SK-N-SH treated with all-trans-retinoic acid at 6 μM for 48 hours (cell line): ENCODE measurements around the gene HES1.
"Not testable (repeated sequence)": the region's sequence is repeated elsewhere in the genome, so short reads cannot be mapped to it uniquely, and the experiment has no call there.

Experiments used
- ARNTL ChIP-seq: fragments of 450-650 bp; formaldehyde crosslinking; IDR thresholded peaks from 2 replicates; pipeline ENCODE4 v1.5.0; 2020; ENCODE audit warnings: low read depth, mild to moderate bottlenecking, moderate library complexity, borderline replicate concordance
- BACH2 ChIP-seq: fragments of 250-450 bp; sonication (Bioruptor Pico); IDR thresholded peaks from 2 replicates; pipeline ENCODE4 v1.9.0; 2021; ENCODE audit warnings: mild to moderate bottlenecking, borderline replicate concordance
- CSDC2 ChIP-seq: fragments of 250-450 bp; sonication (Bioruptor Pico); IDR thresholded peaks from 2 replicates; pipeline ENCODE4 v1.5.0; 2020; ENCODE audit warnings: mild to moderate bottlenecking, moderate library complexity
- ISL1 ChIP-seq: fragments of 250-450 bp; sonication (Bioruptor Pico); IDR thresholded peaks from 2 replicates; pipeline ENCODE4 v2.1.2; 2022; ENCODE audit warnings: mild to moderate bottlenecking, moderate library complexity
- OSR1 ChIP-seq: fragments of 250-450 bp; sonication (Bioruptor Pico); IDR thresholded peaks from 2 replicates; pipeline ENCODE4 v1.8.0; 2022; ENCODE audit warnings: moderate library complexity, mild to moderate bottlenecking, inconsistent platforms
- SNAI2 ChIP-seq: fragments of 250-450 bp; sonication (Bioruptor Pico); IDR thresholded peaks from 2 replicates; pipeline ENCODE4 v1.5.0; 2020; ENCODE audit warnings: mild to moderate bottlenecking, moderate library complexity
- TOX ChIP-seq: fragments of 250-450 bp; sonication (Bioruptor Pico); IDR thresholded peaks from 2 replicates; pipeline ENCODE4 v1.8.0; 2021; ENCODE audit warnings: mild to moderate bottlenecking, moderate library complexity, borderline replicate concordance
- ZFP3 ChIP-seq: fragments of 250-450 bp; sonication (Bioruptor Pico); IDR thresholded peaks from 2 replicates; pipeline ENCODE4 v1.5.0; 2020; ENCODE audit warnings: mild to moderate bottlenecking, moderate library complexity
- ZFP30 ChIP-seq: fragments of 450-650 bp; formaldehyde crosslinking; IDR thresholded peaks from 2 replicates; pipeline ENCODE4 v1.5.0; 2022; ENCODE audit warnings: mild to moderate bottlenecking, moderate library complexity
- ZNF565 ChIP-seq: fragments of 450-650 bp; formaldehyde crosslinking; conservative IDR thresholded peaks from 2 replicates; pipeline ENCODE4 v1.5.0; 2020; ENCODE audit warnings: low read depth, mild to moderate bottlenecking, moderate library complexity
- ZNF8 ChIP-seq: fragments of 450-650 bp; formaldehyde crosslinking; IDR thresholded peaks from 2 replicates; pipeline ENCODE4 v1.5.0; 2020; ENCODE audit warnings: mild to moderate bottlenecking, moderate library complexity
- TF ChIP-seq, protein P1 (sequence below): fragments of 250-450 bp; sonication (Bioruptor Pico); IDR thresholded peaks from 2 replicates; pipeline ENCODE4 v1.8.0; 2020; ENCODE audit warnings: mild to moderate bottlenecking, moderate library complexity, borderline replicate concordance
- TF ChIP-seq, protein P2 (sequence below): fragments of 250-450 bp; sonication (Bioruptor Pico); IDR thresholded peaks from 2 replicates; pipeline ENCODE4 v1.5.1; 2020; ENCODE audit warnings: low read depth, mild to moderate bottlenecking, moderate library complexity
- TF ChIP-seq, protein P3 (sequence below): fragments of 250-450 bp; sonication (Bioruptor Pico); IDR thresholded peaks from 2 replicates; pipeline ENCODE4 v1.5.0; 2020; ENCODE audit warnings: mild to moderate bottlenecking, moderate library complexity

DNA sequence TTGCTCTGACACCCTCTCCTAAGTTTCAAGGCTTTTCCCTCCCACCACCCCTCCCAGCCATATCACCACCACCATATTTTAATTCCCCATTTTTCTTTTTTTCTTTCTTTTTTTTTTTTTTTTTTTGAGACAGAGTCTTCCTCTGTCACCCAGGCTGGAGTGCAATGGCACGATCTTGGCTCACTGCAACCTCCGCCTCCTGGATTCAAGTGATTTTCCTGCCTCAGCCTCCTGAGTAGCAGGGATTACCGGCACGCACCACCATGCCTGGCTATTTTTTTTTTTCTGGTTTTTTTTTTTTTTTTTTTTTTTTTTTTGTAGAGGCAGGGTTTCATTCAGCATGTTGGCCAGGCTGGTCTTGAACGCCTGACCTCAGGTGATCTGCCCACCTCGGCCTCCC is 44.1 kb upstream of the HES1 start:
- TF ChIP-seq ZFP3 (CRISPR knock-in tag); ISL1 (CRISPR knock-in tag); BACH2 (CRISPR knock-in tag); TOX; CSDC2 (CRISPR knock-in tag); ARNTL (CRISPR knock-in tag); OSR1 (CRISPR knock-in tag); SNAI2; ZFP30; ZNF565 (CRISPR knock-in tag); ZNF8: not testable (repeated sequence)
- TF ChIP-seq, protein P1, sequence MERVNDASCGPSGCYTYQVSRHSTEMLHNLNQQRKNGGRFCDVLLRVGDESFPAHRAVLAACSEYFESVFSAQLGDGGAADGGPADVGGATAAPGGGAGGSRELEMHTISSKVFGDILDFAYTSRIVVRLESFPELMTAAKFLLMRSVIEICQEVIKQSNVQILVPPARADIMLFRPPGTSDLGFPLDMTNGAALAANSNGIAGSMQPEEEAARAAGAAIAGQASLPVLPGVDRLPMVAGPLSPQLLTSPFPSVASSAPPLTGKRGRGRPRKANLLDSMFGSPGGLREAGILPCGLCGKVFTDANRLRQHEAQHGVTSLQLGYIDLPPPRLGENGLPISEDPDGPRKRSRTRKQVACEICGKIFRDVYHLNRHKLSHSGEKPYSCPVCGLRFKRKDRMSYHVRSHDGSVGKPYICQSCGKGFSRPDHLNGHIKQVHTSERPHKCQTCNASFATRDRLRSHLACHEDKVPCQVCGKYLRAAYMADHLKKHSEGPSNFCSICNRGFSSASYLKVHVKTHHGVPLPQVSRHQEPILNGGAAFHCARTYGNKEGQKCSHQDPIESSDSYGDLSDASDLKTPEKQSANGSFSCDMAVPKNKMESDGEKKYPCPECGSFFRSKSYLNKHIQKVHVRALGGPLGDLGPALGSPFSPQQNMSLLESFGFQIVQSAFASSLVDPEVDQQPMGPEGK, result not testable (repeated sequence)
- TF ChIP-seq, protein P2, sequence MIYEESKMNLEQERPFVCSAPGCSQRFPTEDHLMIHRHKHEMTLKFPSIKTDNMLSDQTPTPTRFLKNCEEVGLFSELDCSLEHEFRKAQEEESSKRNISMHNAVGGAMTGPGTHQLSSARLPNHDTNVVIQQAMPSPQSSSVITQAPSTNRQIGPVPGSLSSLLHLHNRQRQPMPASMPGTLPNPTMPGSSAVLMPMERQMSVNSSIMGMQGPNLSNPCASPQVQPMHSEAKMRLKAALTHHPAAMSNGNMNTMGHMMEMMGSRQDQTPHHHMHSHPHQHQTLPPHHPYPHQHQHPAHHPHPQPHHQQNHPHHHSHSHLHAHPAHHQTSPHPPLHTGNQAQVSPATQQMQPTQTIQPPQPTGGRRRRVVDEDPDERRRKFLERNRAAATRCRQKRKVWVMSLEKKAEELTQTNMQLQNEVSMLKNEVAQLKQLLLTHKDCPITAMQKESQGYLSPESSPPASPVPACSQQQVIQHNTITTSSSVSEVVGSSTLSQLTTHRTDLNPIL (CRISPR knock-in tag), result not testable (repeated sequence)
- TF ChIP-seq, protein P3, sequence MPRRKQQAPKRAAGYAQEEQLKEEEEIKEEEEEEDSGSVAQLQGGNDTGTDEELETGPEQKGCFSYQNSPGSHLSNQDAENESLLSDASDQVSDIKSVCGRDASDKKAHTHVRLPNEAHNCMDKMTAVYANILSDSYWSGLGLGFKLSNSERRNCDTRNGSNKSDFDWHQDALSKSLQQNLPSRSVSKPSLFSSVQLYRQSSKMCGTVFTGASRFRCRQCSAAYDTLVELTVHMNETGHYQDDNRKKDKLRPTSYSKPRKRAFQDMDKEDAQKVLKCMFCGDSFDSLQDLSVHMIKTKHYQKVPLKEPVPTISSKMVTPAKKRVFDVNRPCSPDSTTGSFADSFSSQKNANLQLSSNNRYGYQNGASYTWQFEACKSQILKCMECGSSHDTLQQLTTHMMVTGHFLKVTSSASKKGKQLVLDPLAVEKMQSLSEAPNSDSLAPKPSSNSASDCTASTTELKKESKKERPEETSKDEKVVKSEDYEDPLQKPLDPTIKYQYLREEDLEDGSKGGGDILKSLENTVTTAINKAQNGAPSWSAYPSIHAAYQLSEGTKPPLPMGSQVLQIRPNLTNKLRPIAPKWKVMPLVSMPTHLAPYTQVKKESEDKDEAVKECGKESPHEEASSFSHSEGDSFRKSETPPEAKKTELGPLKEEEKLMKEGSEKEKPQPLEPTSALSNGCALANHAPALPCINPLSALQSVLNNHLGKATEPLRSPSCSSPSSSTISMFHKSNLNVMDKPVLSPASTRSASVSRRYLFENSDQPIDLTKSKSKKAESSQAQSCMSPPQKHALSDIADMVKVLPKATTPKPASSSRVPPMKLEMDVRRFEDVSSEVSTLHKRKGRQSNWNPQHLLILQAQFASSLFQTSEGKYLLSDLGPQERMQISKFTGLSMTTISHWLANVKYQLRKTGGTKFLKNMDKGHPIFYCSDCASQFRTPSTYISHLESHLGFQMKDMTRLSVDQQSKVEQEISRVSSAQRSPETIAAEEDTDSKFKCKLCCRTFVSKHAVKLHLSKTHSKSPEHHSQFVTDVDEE, result not testable (repeated sequence)
